Measurements from ENCODE around the gene THEMIS. TPM values are rescaled to one million over a fixed set of nuclear protein-coding genes. Genes with fewer than 3 reads are reported as not detected.

The THEMIS gene
- total and polyA plus RNA-seq, 10 of the 15 experiments (the other 5 are each of a cell fraction or from before 2014, with no cell fraction given): 0.06 to 1.5 (median 0.08) TPM; not detected in 6

GRCh38 chr6:127878115-127878514 lies 22.7 kb downstream of the THEMIS start:
- no TSS peak for BruUV-seq (replicated peaks)
- Histone ChIP-seq H3K4me2 (ENCODE audit: control insufficient read depth, insufficient read depth) (no peak overlapping the region), H3K27ac (ENCODE audit: control insufficient read depth, insufficient read depth) (no peak overlapping the region), H3K4me1 (ENCODE audit: control insufficient read depth, insufficient read depth, low read length) (no peaks in the 10 kb centered on the region), H3K9ac (ENCODE audit: control insufficient read depth, insufficient read depth, low read length) (no peak overlapping the region), H3K36me3 (ENCODE audit: control insufficient read depth in 2 of 2, insufficient read depth in 2 of 2, low read length in 1 of 2) (no peaks in the 10 kb centered on the region), H3K4me3 (no peak overlapping the region), H3K79me2 (ENCODE audit: control insufficient read depth, insufficient read depth, low read length) (no peaks in the 10 kb centered on the region), H3K9me3 (replicated peaks; ENCODE audit: control insufficient read depth, insufficient read depth, low read length) (no peaks in the 10 kb centered on the region), H2AFZ (ENCODE audit: control insufficient read depth, low read depth, low read length) (no peak overlapping the region), H4K20me1 (ENCODE audit: control insufficient read depth, insufficient read depth) (no peaks in the 10 kb centered on the region), H3K27me3 (replicated peaks in 1 of 2; ENCODE audit: control insufficient read depth in 2 of 2, insufficient read depth in 2 of 2, low read length in 1 of 2) (no peaks in the 10 kb centered on the region; a peak in 1 of 4 replicates)
- intact Hi-C loops (cut with micrococcal nuclease; ENCODE audit: unreplicated experiment) (no loop called here), in situ Hi-C loops (cut with MboI) (no loop called here)
- 20% methylated on average over 2 of the region's 2 CpGs for WGBS (ENCODE audit: insufficient coverage, insufficient replicate concordance, low lambda C conversion rate, missing lambda C conversion rate)
- CTCF ChIA-PET: no interaction called here
- DNase-seq (ENCODE audit: low read depth, low spot score) (no peak), FAIRE-seq (no peak), ATAC-seq (peak; percentile 37)
- TF ChIP-seq ZNF274 (IDR thresholded peaks at IDR 0.05; ENCODE audit: insufficient read depth, insufficient read length): no peak
- no peak for TF ChIP-seq BHLHE40 (IDR thresholded peaks at IDR 0.05; ENCODE audit: borderline replicate concordance in 1 of 2, low read depth in 2 of 2, low read length in 1 of 2)
- TF ChIP-seq MTA2 (IDR thresholded peaks at IDR 0.05; ENCODE audit: low read depth): no peak
- no peak for TF ChIP-seq STAT3 (IDR thresholded peaks at IDR 0.05; ENCODE audit: low read depth, low read length)
- no peak for TF ChIP-seq CBX5 (IDR thresholded peaks at IDR 0.05; ENCODE audit: low read depth)
- TF ChIP-seq SMAD1 (IDR thresholded peaks at IDR 0.05; ENCODE audit: low read depth, partially characterized antibody): no peak
- no peak for TF ChIP-seq BACH1 (IDR thresholded peaks at IDR 0.05; ENCODE audit: borderline replicate concordance)
- TF ChIP-seq YBX1 (IDR thresholded peaks at IDR 0.05): no peak
- no peak for TF ChIP-seq ZNF384 (IDR thresholded peaks at IDR 0.05; ENCODE audit: borderline replicate concordance, low read depth, low read length)
- no peak for TF ChIP-seq MYB (IDR thresholded peaks at IDR 0.05; ENCODE audit: borderline replicate concordance, low read depth, low read length)
- TF ChIP-seq JUND (IDR thresholded peaks at IDR 0.05; ENCODE audit: low read depth, low read length): no peak
- TF ChIP-seq SIN3A (IDR thresholded peaks at IDR 0.05; ENCODE audit: low read depth, low read length): no peak
- TF ChIP-seq YY1 (IDR thresholded peaks at IDR 0.05; ENCODE audit: low read depth, low read length): no peak
- TF ChIP-seq CBX3 (IDR thresholded peaks at IDR 0.05; ENCODE audit: borderline replicate concordance, low read depth): no peak
- no peak for TF ChIP-seq CREB1 (IDR thresholded peaks at IDR 0.05; ENCODE audit: low read depth)
- TF ChIP-seq CREM (IDR thresholded peaks at IDR 0.05; ENCODE audit: low read depth): no peak
- no peak for TF ChIP-seq CHD4 (IDR thresholded peaks at IDR 0.05)
- RAD21 ChIA-PET (ENCODE audit: unreplicated experiment): no interaction called here
- SMC1A ChIA-PET (ENCODE audit: uncharacterized antibody, unreplicated experiment): interaction anchor here (0.6 to 1.7 kb wide), 2 partner anchors 12 to 192 kb away, joined by 3 to 4 read pairs; no protein-coding TSS in a partner anchor
- POLR2A ChIA-PET: no interaction called here

Data from GM12878 (cell line).